Prostate gland (tissue), 2 donors: ENCODE results near the gene PERCC1. TPM values are rescaled to one million over a fixed set of nuclear protein-coding genes. Genes with fewer than 3 reads are reported as not detected.

Experiments
- DNase-seq: peaks from one replicate; pipeline ENCODE4 v3.0.0-alpha.2; 2019; ENCODE audit warnings: low spot score
- H3K27ac ChIP-seq, 2 donors: fragments of 200-600 bp; sonication (generic); 2 replicates each; pipeline ENCODE4 v1.5.1; 2017 to 2019
- H3K27me3 ChIP-seq: fragments of 200-600 bp; sonication (generic); replicated peaks from 2 replicates; pipeline ENCODE4 v1.5.1; 2019; ENCODE audit not compliant: insufficient read depth
- H3K36me3 ChIP-seq, 2 donors: fragments of 200-600 bp; sonication (generic); 1 replicate in 1 of 2; 2 replicates in 1 of 2; pipeline versions ENCODE4 v1.5.1 to v1.8.1; 2017 to 2019
- H3K4me1 ChIP-seq: fragments of 200-600 bp; sonication (generic); replicated peaks from 2 replicates; pipeline ENCODE4 v1.5.1; 2019
- H3K4me3 ChIP-seq, 2 donors: fragments of 200-600 bp; sonication (generic); 2 replicates each; pipeline ENCODE4 v1.5.1; 2017 to 2019
- H3K9me3 ChIP-seq: fragments of 200-600 bp; sonication (generic); 2 replicates; pipeline ENCODE4 v1.5.1; 2017
- POLR2A ChIP-seq: fragments of 450-650 bp; IDR thresholded peaks from one replicate; pipeline ENCODE4 v1.6.1; 2016; ENCODE audit warnings: antibody characterized with exemption, mild to moderate bottlenecking
- POLR2AphosphoS5 ChIP-seq: sonication (generic); formaldehyde crosslinking; IDR thresholded peaks from one replicate; pipeline ENCODE4 v1.6.1; 2017; ENCODE audit warnings: antibody characterized with exemption
- WGBS: methylation state at CpG from one replicate; pipeline ENCODE4 v1.1.5; 2018; 5-methylcytosine and 5-hydroxymethylcytosine counted together
- intact Hi-C: fragments of 100-400 bp; cut with DNase I; formaldehyde crosslinking; loops from one replicate; pipeline ENCODE4 v1.14.2; 2022
- total RNA-seq, 2 donors: library from RNA; depleted of rRNA; stranded (reverse); fragments of >200 nt; gene quantifications; one replicate each; pipeline ENCODE4 v1.1.0, GENCODE V29; 2016
- TF ChIP-seq, protein P1 (sequence below), 4 experiments: fragments of 200-600 bp in 2 of 4; fragments of 450-650 bp in 2 of 4; sonication (generic) in 2 of 4; IDR thresholded peaks; 1 replicate in 3 of 4; 2 replicates in 1 of 4; pipeline ENCODE4 v1.5.1; 2016 to 2019; ENCODE audit warnings: antibody characterized with exemption in 4 of 4, mild to moderate bottlenecking in 2 of 4, moderate library complexity in 2 of 4

The PERCC1 gene
- total RNA-seq, 2 donors from 2014 or later = 26.0 to 45.2 TPM

DNA sequence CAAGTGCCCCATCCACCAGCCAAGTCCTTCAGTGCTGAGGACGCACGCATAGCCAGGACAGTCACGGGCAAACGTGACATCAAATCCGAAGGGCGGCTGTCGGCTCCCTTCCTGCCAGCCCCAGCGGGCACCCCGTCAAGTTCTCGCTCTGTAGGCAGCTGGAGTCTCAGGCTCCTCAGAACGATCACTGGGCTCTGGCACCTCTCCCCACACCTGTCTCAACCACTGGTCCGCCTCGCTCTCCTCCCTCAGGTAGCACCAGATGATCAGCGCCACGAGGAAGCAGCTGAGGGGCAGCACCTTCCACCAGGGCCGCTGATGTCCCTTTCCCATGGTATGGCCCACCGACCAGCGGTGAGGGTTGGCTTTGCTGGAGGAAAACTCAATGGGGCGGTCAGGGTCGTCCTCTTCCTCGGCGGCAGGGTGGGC, 10.8 kb upstream of the PERCC1 start:
- WGBS = under 1% methylated on average over 22 of the region's 22 CpGs

DNA sequence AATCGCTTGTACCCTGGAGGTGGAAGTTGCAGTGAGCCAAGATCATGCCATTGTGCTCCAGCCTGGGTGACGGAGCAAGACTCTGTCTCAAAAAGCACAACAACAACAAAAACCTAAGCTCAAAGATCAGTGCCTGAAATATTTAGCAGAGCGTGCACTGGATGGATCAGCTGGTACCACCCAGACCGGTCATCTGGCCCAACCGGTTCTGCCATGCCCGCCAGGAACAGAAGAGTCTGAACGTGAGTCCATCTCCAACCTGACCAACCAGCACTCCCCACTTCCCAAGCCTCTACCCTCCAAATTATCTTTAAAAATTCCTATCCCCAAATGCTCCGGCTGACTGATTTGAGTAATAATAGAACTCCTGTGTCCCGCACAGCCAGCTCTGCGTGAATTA, 8.8 kb upstream of the PERCC1 start:
- intact Hi-C loops = loop anchor here (5.0 kb wide), 1 partner anchor 115 kb away; the partner anchor contains the start of gene UBE2I
- peak; percentile 62 for DNase-seq

More for the DNA sequence above, 10.8 kb upstream of the PERCC1 start:
- no peaks in the 10 kb centered on the region for H3K9me3 ChIP-seq
- H3K4me3 ChIP-seq = peak overlapping the region; percentile 94 to 95
- no peak for TF ChIP-seq POLR2AphosphoS5
- no peaks in the 10 kb centered on the region for H3K36me3 ChIP-seq
- H3K27me3 ChIP-seq = no peaks in the 10 kb centered on the region
- intact Hi-C loops = loop anchor here (5.0 kb wide), 1 partner anchor 113 kb away; the partner anchor contains the start of gene UBE2I
- no peak for DNase-seq
- peak overlapping the region; percentile 93 to 95 for H3K27ac ChIP-seq
- peaks cover 8% of the 10 kb centered on the region for H3K4me1 ChIP-seq

DNA sequence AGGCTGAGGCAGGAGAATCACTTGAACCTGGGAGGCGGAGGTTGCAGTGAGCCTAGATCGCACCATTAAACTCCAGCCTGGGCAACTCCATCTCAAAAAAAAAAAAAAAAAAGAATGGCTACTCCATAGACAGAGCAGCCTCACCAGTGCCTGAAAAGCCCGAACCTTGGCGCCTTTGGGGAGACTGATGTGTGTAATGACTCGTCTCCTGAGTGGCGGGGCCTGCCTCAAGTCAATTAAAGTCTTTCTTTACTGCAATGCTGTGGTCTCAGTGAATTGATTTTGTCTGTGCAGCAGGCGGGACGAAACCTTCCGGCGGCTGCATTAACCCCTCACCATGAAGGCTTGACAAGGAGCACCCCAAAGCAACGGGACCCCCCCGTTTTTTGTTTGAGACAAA, 6.8 kb upstream of the PERCC1 start:
- H3K27me3 ChIP-seq = no peaks in the 10 kb centered on the region
- DNase-seq = no peak
- WGBS = 96% methylated on average over 12 of the region's 12 CpGs
- no peaks in the 10 kb centered on the region for H3K36me3 ChIP-seq
- no peaks in the 10 kb centered on the region for H3K9me3 ChIP-seq
- H3K4me3 ChIP-seq = no peak overlapping the region
- H3K27ac ChIP-seq = no peak overlapping the region
- peaks cover 8% of the 10 kb centered on the region for H3K4me1 ChIP-seq
- intact Hi-C loops = loop anchor here (5.0 kb wide), 1 partner anchor 117 kb away; the partner anchor contains the start of gene UBE2I
- no peak for TF ChIP-seq POLR2A
- no peak for TF ChIP-seq POLR2AphosphoS5
- TF ChIP-seq, protein P1, sequence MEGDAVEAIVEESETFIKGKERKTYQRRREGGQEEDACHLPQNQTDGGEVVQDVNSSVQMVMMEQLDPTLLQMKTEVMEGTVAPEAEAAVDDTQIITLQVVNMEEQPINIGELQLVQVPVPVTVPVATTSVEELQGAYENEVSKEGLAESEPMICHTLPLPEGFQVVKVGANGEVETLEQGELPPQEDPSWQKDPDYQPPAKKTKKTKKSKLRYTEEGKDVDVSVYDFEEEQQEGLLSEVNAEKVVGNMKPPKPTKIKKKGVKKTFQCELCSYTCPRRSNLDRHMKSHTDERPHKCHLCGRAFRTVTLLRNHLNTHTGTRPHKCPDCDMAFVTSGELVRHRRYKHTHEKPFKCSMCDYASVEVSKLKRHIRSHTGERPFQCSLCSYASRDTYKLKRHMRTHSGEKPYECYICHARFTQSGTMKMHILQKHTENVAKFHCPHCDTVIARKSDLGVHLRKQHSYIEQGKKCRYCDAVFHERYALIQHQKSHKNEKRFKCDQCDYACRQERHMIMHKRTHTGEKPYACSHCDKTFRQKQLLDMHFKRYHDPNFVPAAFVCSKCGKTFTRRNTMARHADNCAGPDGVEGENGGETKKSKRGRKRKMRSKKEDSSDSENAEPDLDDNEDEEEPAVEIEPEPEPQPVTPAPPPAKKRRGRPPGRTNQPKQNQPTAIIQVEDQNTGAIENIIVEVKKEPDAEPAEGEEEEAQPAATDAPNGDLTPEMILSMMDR (IDR thresholded peaks at IDR 0.05) = no peak

More for the DNA sequence above, 8.8 kb upstream of the PERCC1 start:
- Histone ChIP-seq H3K27ac (peak overlapping the region; percentile 93 to 95), H3K9me3 (no peaks in the 10 kb centered on the region), H3K4me3 (no peak overlapping the region), H3K4me1 (peaks cover 8% of the 10 kb centered on the region), H3K27me3 (no peaks in the 10 kb centered on the region), H3K36me3 (no peaks in the 10 kb centered on the region)
- WGBS = 74% methylated on average over 10 of the region's 10 CpGs
- TF ChIP-seq, protein P1 (IDR thresholded peaks at IDR 0.05) = no peak
- no peak for TF ChIP-seq POLR2A
- TF ChIP-seq POLR2AphosphoS5 = peak; percentile 61

DNA sequence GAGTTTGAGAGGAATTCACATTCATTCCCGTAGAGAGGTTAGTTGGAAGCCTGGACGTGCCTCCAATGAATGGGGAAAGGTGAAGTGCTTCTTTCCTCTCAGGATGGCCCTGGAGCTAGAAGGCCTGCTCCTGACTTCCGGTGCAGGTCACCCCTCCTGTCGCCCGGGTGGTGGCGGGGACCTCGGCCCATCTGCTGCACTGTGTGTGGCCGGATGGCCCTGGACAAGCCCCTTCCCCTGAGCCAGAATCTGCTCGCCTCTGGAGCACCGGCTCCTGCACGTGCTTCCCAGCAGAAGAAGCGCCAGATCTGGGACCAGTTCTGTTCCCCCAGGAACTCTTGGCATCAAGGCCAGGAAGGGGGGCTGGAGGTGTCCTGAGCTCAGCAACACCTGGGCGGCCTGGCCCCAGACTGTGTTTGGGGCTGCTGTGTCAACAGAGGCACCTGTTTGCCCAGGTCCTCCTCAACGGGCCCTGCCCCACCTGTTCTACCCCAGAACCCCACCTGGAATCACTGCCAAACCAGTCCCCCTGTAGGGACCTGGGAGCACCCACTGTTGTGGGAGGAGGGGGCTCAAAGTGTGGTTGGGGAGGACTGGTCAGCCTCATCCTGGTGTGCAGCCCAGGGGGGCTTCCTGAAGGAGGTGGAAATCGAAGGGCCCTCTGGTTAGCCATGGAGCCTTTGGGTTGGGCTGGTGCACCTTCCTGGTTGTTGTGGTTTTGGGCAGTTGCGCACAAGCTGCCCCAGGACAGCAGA, 5.1 kb upstream of the PERCC1 start:
- intact Hi-C loops = no loop called here
- no peak overlapping the region for H3K4me3 ChIP-seq
- 84% methylated on average over 11 of the region's 16 CpGs for WGBS
- H3K4me1 ChIP-seq = peaks cover 7% of the 10 kb centered on the region
- no peak overlapping the region for H3K27ac ChIP-seq
- TF ChIP-seq, protein P1 (IDR thresholded peaks at IDR 0.05) = no peak
- TF ChIP-seq POLR2AphosphoS5 (no peak), POLR2A (no peak)
- H3K9me3 ChIP-seq = no peaks in the 10 kb centered on the region
- H3K27me3 ChIP-seq = no peaks in the 10 kb centered on the region
- DNase-seq = no peak
- H3K36me3 ChIP-seq = no peaks in the 10 kb centered on the region

DNA sequence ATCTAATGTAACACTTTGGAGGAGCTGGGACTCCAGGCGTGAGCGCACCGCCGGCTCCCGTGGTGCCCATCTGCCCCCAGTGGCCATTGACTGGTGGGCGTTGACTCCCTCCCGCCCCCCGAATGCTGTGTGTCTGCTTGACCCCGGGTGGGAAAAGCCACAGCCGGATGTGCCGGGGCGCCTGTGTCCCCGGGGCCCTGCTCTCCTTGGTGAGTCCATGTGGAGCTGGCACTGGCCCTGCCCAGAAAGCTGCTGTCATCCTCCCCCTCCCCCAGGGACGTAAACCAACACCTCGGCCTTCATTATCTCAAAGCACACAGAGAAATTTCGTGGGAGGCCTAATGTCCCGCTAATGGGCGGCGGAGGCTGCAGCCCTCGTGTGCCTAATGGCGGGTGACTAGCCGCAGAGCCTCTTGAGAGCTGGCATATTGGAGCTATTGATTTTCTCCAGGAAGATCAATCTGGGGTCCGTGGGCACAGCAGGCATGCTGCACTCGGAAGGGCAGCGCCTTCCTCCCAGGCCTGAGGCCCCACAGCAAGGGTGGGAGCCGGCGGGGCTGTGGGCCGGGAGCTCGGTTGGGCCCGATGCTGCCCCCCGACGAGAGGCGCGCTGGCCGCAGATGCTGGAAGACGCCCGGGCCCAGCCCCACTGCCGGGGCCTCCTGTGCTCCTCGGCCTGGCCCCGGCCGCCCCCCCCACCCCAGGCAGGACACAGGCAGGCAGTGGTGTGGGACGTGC, 4.0 kb upstream of the PERCC1 start:
- Histone ChIP-seq H3K36me3 (no peaks in the 10 kb centered on the region), H3K9me3 (no peaks in the 10 kb centered on the region), H3K4me1 (peaks cover 7% of the 10 kb centered on the region), H3K4me3 (no peak overlapping the region), H3K27ac (no peak overlapping the region), H3K27me3 (no peaks in the 10 kb centered on the region)
- TF ChIP-seq POLR2A (no peak), POLR2AphosphoS5 (no peak)
- TF ChIP-seq, protein P1 (IDR thresholded peaks at IDR 0.05) = no peak
- DNase-seq = no peak
- 80% methylated on average over 42 of the region's 42 CpGs for WGBS
- intact Hi-C loops = no loop called here
